Heart left ventricle (tissue), 16 donors: ENCODE results near the gene TTC33. TPM values are rescaled to one million over a fixed set of nuclear protein-coding genes. Genes with fewer than 3 reads are reported as not detected.

Experiments used
- ATAC-seq, 4 donors: fragments of 200-7000 bp; cut with Tn5 transposase; one replicate each; pipeline ENCODE4 v1.9.1; 2020 to 2022; ENCODE audit warnings: moderate library complexity in 4 of 4, mild to moderate bottlenecking in 3 of 4, moderate number of reproducible peaks in 1 of 4
- DNase-seq, 5 donors: peaks; one replicate each; pipeline ENCODE4 v3.0.0-alpha.2; 2020
- H3K27ac ChIP-seq, 12 donors: fragments of 200-600 bp; sonication (generic) in 4 of 12; one replicate each; pipeline versions ENCODE4 v1.5.0 to v1.8.0; 2016 to 2022; ENCODE audit warnings: mild to moderate bottlenecking in 2 of 12
- H3K27me3 ChIP-seq, 9 donors: fragments of 200-600 bp; sonication (generic) in 2 of 9; one replicate each; pipeline versions ENCODE4 v1.5.1 to v1.8.0; 2016 to 2022; ENCODE audit warnings: mild to moderate bottlenecking in 3 of 9
- H3K36me3 ChIP-seq, 9 donors: fragments of 200-600 bp; sonication (generic) in 2 of 9; one replicate each; pipeline versions ENCODE4 v1.5.0 to v1.8.0; 2018 to 2022; ENCODE audit warnings: mild to moderate bottlenecking in 2 of 9
- H3K4me1 ChIP-seq, 12 donors: fragments of 200-600 bp; sonication (generic) in 4 of 12; one replicate each; pipeline versions ENCODE4 v1.5.0 to v1.8.0; 2016 to 2022; ENCODE audit warnings: mild to moderate bottlenecking in 3 of 12
- H3K4me3 ChIP-seq, 12 donors: fragments of 200-600 bp; sonication (generic) in 4 of 12; one replicate each; pipeline versions ENCODE4 v1.5.0 to v1.8.0; 2017 to 2022; ENCODE audit warnings: mild to moderate bottlenecking in 9 of 12, moderate library complexity in 4 of 12
- H3K9me3 ChIP-seq, 12 donors: fragments of 200-600 bp; sonication (generic) in 4 of 12; one replicate each; pipeline versions ENCODE4 v1.5.0 to v1.8.0; 2016 to 2022; ENCODE audit warnings: mild to moderate bottlenecking in 1 of 12
- CTCF ChIP-seq, 12 donors: fragments of 200-600 bp; sonication (generic) in 4 of 12; IDR thresholded peaks; one replicate each; pipeline versions ENCODE4 v1.5.0 to v1.8.0; 2018 to 2022; ENCODE audit warnings: antibody characterized with exemption in 12 of 12, mild to moderate bottlenecking in 5 of 12
- POLR2A ChIP-seq, 2 donors: fragments of 450-650 bp; IDR thresholded peaks; one replicate each; pipeline ENCODE4 v1.6.1; 2017; ENCODE audit warnings: antibody characterized with exemption in 2 of 2, mild to moderate bottlenecking in 2 of 2, moderate library complexity in 2 of 2
- WGBS, 4 donors: extraction: QIAGEN DNeasy Blood & Tissue Kit in 2 of 4; methylation state at CpG; one replicate each; pipeline versions ENCODE4 v1.1.5 to v1.1.7; 2013 to 2018; 5-methylcytosine and 5-hydroxymethylcytosine counted together
- intact Hi-C, 10 donors: fragments of 100-400 bp; cut with DNase I; formaldehyde crosslinking; loops; one replicate each; pipeline versions ENCODE4 v1.11.1 to v1.14.2; 2022
- polyA plus RNA-seq, 2 donors: library from polyadenylated mRNA; stranded (reverse); fragments of 200-250 nt; gene quantifications; one replicate each; pipeline ENCODE4 v1.2.3, GENCODE V29; 2013
- total RNA-seq, 9 donors: library from RNA; depleted of rRNA in 2 of 9; stranded (reverse); fragments of >200 nt in 2 of 9; fragmentation: NEBNext Ultra II Directional in 3 of 9; extraction: Animal tissue kit (Norgen Biotek cat#: 25700) in 3 of 9; gene quantifications; one replicate each; pipeline versions ENCODE4 v1.1.0 to v1.2.4, GENCODE V29; 2016 to 2023
- donor health status: ischemic (EF 13 %, LVEDD 7.1; RV severe dilation, severe dysfunction).
- donor health status: healthy with polysubstance abuse.
- donor health status: DM: no; HTN: yes; CAD: no.
- donor health status: DM: no; HTN: no; CAD: no.
- donor health status: ischemic (EF 25% LVEDD 6.9; RV normal size, moderate dysfunction).
- donor health status: ischemic (EF 25% LVEDD 5.7; RV mildly dilated, moderate dysfunction).
- donor health status: healthy.
- donor health status: DM: yes; HTN: yes; CAD: no.
- donor health status: ischemic (EF 35%, LVEDD 5.7; RV mildly dilated, moderate dysfunction).
- donor health status: nonischemic (EF 11% LVEDD 7.7; RV severe dilation, severe dysfunction).
- donor health status: DM: yes; HTN: yes; CAD: no.
- donor health status: PGD.
- donor health status: ischemic (EF 29% LVEDD 5.4; RV normal size, mild dysfunction).
- donor health status: nonischemic (EF 23%, LVEDD 6.1; RV moderate dilation, normal function).

The TTC33 gene
- total and polyA plus RNA-seq, 11 donors, result 5.6 to 20.0 (median 14.2) TPM

GRCh38 chr5:40614466-40614865, 141.3 kb downstream of the TTC33 start:
- WGBS, 4 donors, result 79 to 89% (median 87%) methylated on average over 1 of the region's 1 CpG
- H3K27ac ChIP-seq, result peak overlapping the region in 4 of 12 donors; percentile 3 to 88 (median 47)
- ATAC-seq (no peak), DNase-seq (no peak)
- H3K4me3 ChIP-seq, result no peak overlapping the region
- no peaks in the 10 kb centered on the region for H3K9me3 ChIP-seq
- intact Hi-C loops, result no loop called here
- no peaks in the 10 kb centered on the region for H3K36me3 ChIP-seq
- TF ChIP-seq POLR2A (IDR thresholded peaks at IDR 0.05) (no peak), CTCF (IDR thresholded peaks at IDR 0.05) (no peak)
- H3K27me3 ChIP-seq, result no peaks in the 10 kb centered on the region
- H3K4me1 ChIP-seq, result peaks cover 0 to 22% (median 0%) of the 10 kb centered on the region in 12 donors

GRCh38 chr5:40607202-40607601, 148.6 kb downstream of the TTC33 start:
- DNase-seq, result no peak
- H3K36me3 ChIP-seq, result no peaks in the 10 kb centered on the region
- peaks cover 0 to 20% (median 6%) of the 10 kb centered on the region in 12 donors for H3K4me1 ChIP-seq
- H3K27ac ChIP-seq, result no peak overlapping the region
- 85 to 92% (median 88%) methylated on average over 3 of the region's 3 CpGs for WGBS, 4 donors
- H3K9me3 ChIP-seq, result no peaks in the 10 kb centered on the region
- no peak overlapping the region for H3K4me3 ChIP-seq
- ATAC-seq, result no peak
- TF ChIP-seq CTCF (IDR thresholded peaks at IDR 0.05) (no peak), POLR2A (IDR thresholded peaks at IDR 0.05) (no peak)
- intact Hi-C loops, result no loop called here
- H3K27me3 ChIP-seq, result no peaks in the 10 kb centered on the region

GRCh38 chr5:40606077-40606765, 149.5 kb downstream of the TTC33 start:
- intact Hi-C loops, result no loop called here
- TF ChIP-seq POLR2A (IDR thresholded peaks at IDR 0.05) (no peak), CTCF (IDR thresholded peaks at IDR 0.05) (no peak)
- Histone ChIP-seq H3K27ac (peak overlapping the region in 3 of 12 donors; percentile 5 to 70 (median 13)), H3K9me3 (no peaks in the 10 kb centered on the region), H3K36me3 (no peaks in the 10 kb centered on the region), H3K4me3 (peak overlapping the region in 2 of 12 donors; percentile 4 to 16), H3K4me1 (peaks cover 0 to 20% (median 6%) of the 10 kb centered on the region in 12 donors), H3K27me3 (no peaks in the 10 kb centered on the region)
- no peak for DNase-seq
- WGBS, 4 donors, result 62 to 64% (median 62%) methylated on average over 11 of the region's 11 CpGs
- no peak for ATAC-seq

GRCh38 chr5:40605295-40605958, 150.3 kb downstream of the TTC33 start:
- TF ChIP-seq CTCF (IDR thresholded peaks at IDR 0.05), result no peak
- no peak for TF ChIP-seq POLR2A (IDR thresholded peaks at IDR 0.05)
- H3K9me3 ChIP-seq, result no peaks in the 10 kb centered on the region
- H3K4me3 ChIP-seq, result peak overlapping the region in 1 of 12 donors; percentile 16
- intact Hi-C loops, result no loop called here
- no peaks in the 10 kb centered on the region for H3K36me3 ChIP-seq
- H3K27ac ChIP-seq, result peak overlapping the region in 3 of 12 donors; percentile 5 to 70 (median 13)
- 89 to 93% (median 93%) methylated on average over 4 of the region's 4 CpGs for WGBS, 4 donors
- H3K4me1 ChIP-seq, result peaks cover 0 to 20% (median 6%) of the 10 kb centered on the region in 12 donors
- DNase-seq (no peak), ATAC-seq (no peak)
- no peaks in the 10 kb centered on the region for H3K27me3 ChIP-seq
